Endodermal cell (in vitro differentiated cells): ENCODE measurements around the gene ZNF831. TPM values are rescaled to one million over a fixed set of nuclear protein-coding genes. Genes with fewer than 3 reads are reported as not detected.

Experiments used
- DNase-seq: peaks from one replicate; pipeline ENCODE4 v3.0.0-alpha.2; 2017
- H3K27ac ChIP-seq: 2 replicates; pipeline ENCODE4 v1.5.1; 2013; ENCODE audit warnings: mild to moderate bottlenecking, low read depth, low read length, moderate library complexity
- H3K27me3 ChIP-seq: 2 replicates; pipeline ENCODE4 v1.6.1; 2013; ENCODE audit warnings: mild to moderate bottlenecking, low read length, moderate library complexity; ENCODE audit not compliant: insufficient read depth, control insufficient read depth, poor library complexity, severe bottlenecking
- H3K36me3 ChIP-seq: 2 replicates; pipeline ENCODE4 v1.7.0; 2013; ENCODE audit warnings: mild to moderate bottlenecking, low read length, moderate library complexity; ENCODE audit not compliant: control insufficient read depth, insufficient read depth
- H3K4me1 ChIP-seq: one replicate; pipeline ENCODE4 v1.7.0; 2013; ENCODE audit warnings: low read length; ENCODE audit not compliant: control insufficient read depth, insufficient read depth
- H3K4me3 ChIP-seq: 2 replicates; pipeline ENCODE4 v1.5.1; 2013; ENCODE audit warnings: mild to moderate bottlenecking, low read length, moderate library complexity
- H3K9ac ChIP-seq: 2 replicates; pipeline ENCODE4 v1.6.1; 2013; ENCODE audit warnings: mild to moderate bottlenecking, low read length, moderate library complexity; ENCODE audit not compliant: poor library complexity, severe bottlenecking; ENCODE audit errors: extremely low read depth
- H3K9me3 ChIP-seq: 2 replicates; pipeline ENCODE4 v1.6.1; 2013; ENCODE audit warnings: mild to moderate bottlenecking, low read length, moderate library complexity; ENCODE audit not compliant: control insufficient read depth
- H3K27ac Mint-ChIP-seq: 2 replicates; pipeline ENCODE4 v1.8.0; 2020; ENCODE audit warnings: mixed read lengths
- H3K27me3 Mint-ChIP-seq: 2 replicates; pipeline ENCODE4 v1.8.0; 2021; ENCODE audit warnings: mild to moderate bottlenecking, mixed read lengths; ENCODE audit not compliant: insufficient read depth
- H3K36me3 Mint-ChIP-seq: 2 replicates; pipeline ENCODE4 v1.8.0; 2020; ENCODE audit warnings: low read depth, mixed read lengths
- H3K4me1 Mint-ChIP-seq: 2 replicates; pipeline ENCODE4 v1.8.0; 2020; ENCODE audit warnings: mixed read lengths
- H3K4me3 Mint-ChIP-seq: 2 replicates; pipeline ENCODE4 v1.8.0; 2020; ENCODE audit warnings: mild to moderate bottlenecking, moderate library complexity, mixed read lengths
- H3K9me3 Mint-ChIP-seq: 2 replicates; pipeline ENCODE4 v1.8.0; 2020; ENCODE audit warnings: mild to moderate bottlenecking, mixed read lengths
- CTCF ChIP-seq: fragments of 200-600 bp; sonication (generic); conservative IDR thresholded peaks from 2 replicates; pipeline ENCODE4 v1.5.0; 2021; ENCODE audit warnings: antibody characterized with exemption, mild to moderate bottlenecking
- WGBS, 2 experiments: methylation state at CpG; one replicate each; pipeline versions ENCODE4 v1.1.5 to v1.1.7; 2013; ENCODE audit warnings: missing lambda C conversion rate in 2 of 2, mixed read lengths in 1 of 2; ENCODE audit not compliant: insufficient coverage in 1 of 2, insufficient read length in 1 of 2; 5-methylcytosine and 5-hydroxymethylcytosine counted together
- total RNA-seq, 2 donors: library from RNA; stranded (reverse); fragmentation: NEBNext Ultra II Directional in 1 of 2; extraction: Animal tissue kit (Norgen Biotek cat#: 25700) in 1 of 2; gene quantifications; 2 replicates in 1 of 2; 3 replicates in 1 of 2; pipeline ENCODE4 v1.2.1, GENCODE V29; 2021

The ZNF831 gene
- total RNA-seq, 2 donors from 2014 or later = not detected

- no peaks in the 10 kb centered on the region for H3K9me3 ChIP-seq
- Mint-ChIP-seq H3K27me3 (peaks cover 21% of the 10 kb centered on the region), H3K4me3 (no peak overlapping the region), H3K9me3 (no peaks in the 10 kb centered on the region), H3K27ac (no peak overlapping the region), H3K36me3 (no peaks in the 10 kb centered on the region), H3K4me1 (peaks cover 10% of the 10 kb centered on the region)
- peak; percentile 32 for DNase-seq
- no peaks in the 10 kb centered on the region for H3K4me1 ChIP-seq
- no peaks in the 10 kb centered on the region for H3K36me3 ChIP-seq
- no peak overlapping the region for H3K4me3 ChIP-seq
- no peaks in the 10 kb centered on the region for H3K27me3 ChIP-seq
- WGBS, 2 experiments = 88 to 92% methylated on average over 4 to 7 of the region's 7 CpGs
- TF ChIP-seq CTCF = no peak
- H3K9ac ChIP-seq = no peak overlapping the region
- H3K27ac ChIP-seq = no peak overlapping the region
These were observed 29.7 kb downstream of the ZNF831 start for GRCh38 chr20:59193325-59193724.

GRCh38 chr20:59194023-59194935 lies 30.7 kb downstream of the ZNF831 start:
- no peaks in the 10 kb centered on the region for H3K9me3 ChIP-seq
- TF ChIP-seq CTCF = no peak
- Mint-ChIP-seq H3K9me3 (no peaks in the 10 kb centered on the region), H3K4me1 (peaks cover 10% of the 10 kb centered on the region), H3K27me3 (peaks cover 22% of the 10 kb centered on the region), H3K27ac (no peak overlapping the region), H3K4me3 (no peak overlapping the region), H3K36me3 (no peaks in the 10 kb centered on the region)
- H3K27ac ChIP-seq = no peak overlapping the region
- H3K36me3 ChIP-seq = no peaks in the 10 kb centered on the region
- no peak overlapping the region for H3K4me3 ChIP-seq
- no peak overlapping the region for H3K9ac ChIP-seq
- peak; percentile 25 for DNase-seq
- no peaks in the 10 kb centered on the region for H3K27me3 ChIP-seq
- no peaks in the 10 kb centered on the region for H3K4me1 ChIP-seq
- 93 to 97% methylated on average over 18 to 24 of the region's 24 CpGs for WGBS, 2 experiments

- H3K4me1 Mint-ChIP-seq = peaks cover 10% of the 10 kb centered on the region
- H3K27ac ChIP-seq = no peak overlapping the region
- peaks cover 18% of the 10 kb centered on the region for H3K27me3 Mint-ChIP-seq
- H3K36me3 ChIP-seq = no peaks in the 10 kb centered on the region
- no peak overlapping the region for H3K9ac ChIP-seq
- H3K27me3 ChIP-seq = no peaks in the 10 kb centered on the region
- TF ChIP-seq CTCF = no peak
- no peak overlapping the region for H3K4me3 Mint-ChIP-seq
- WGBS, 2 experiments = 94 to 96% methylated on average over 13 to 18 of the region's 18 CpGs
- H3K4me1 ChIP-seq = no peaks in the 10 kb centered on the region
- no peaks in the 10 kb centered on the region for H3K9me3 Mint-ChIP-seq
- H3K36me3 Mint-ChIP-seq = no peaks in the 10 kb centered on the region
- H3K9me3 ChIP-seq = no peaks in the 10 kb centered on the region
- no peak overlapping the region for H3K4me3 ChIP-seq
- no peak overlapping the region for H3K27ac Mint-ChIP-seq
- peak; percentile 34 for DNase-seq
These were observed 31.8 kb downstream of the ZNF831 start for GRCh38 chr20:59195316-59195993.
